Panc1 (cell line): Measurements from ENCODE around the gene NEMP1.

Experiments used
- CTCF ChIP-seq: fragments of 450-650 bp; IDR thresholded peaks from 2 replicates; pipeline ENCODE4 v1.5.1; 2017; ENCODE audit warnings: mild to moderate bottlenecking
- REST ChIP-seq, 2 experiments: IDR thresholded peaks; 2 replicates each; pipeline ENCODE4 v1.6.1; 2011 to 2012; ENCODE audit warnings: low read depth in 2 of 2, control low read depth in 1 of 2, low read length in 1 of 2, mild to moderate bottlenecking in 1 of 2, moderate library complexity in 1 of 2; ENCODE audit not compliant: insufficient read depth in 1 of 2
- SIN3A ChIP-seq: IDR thresholded peaks from 2 replicates; pipeline ENCODE4 v1.6.1; 2012; ENCODE audit warnings: low read depth, mild to moderate bottlenecking, low read length, moderate library complexity, borderline replicate concordance; ENCODE audit not compliant: insufficient read depth
- TCF7L2 ChIP-seq: IDR thresholded peaks from 2 replicates; pipeline ENCODE4 v1.6.1; 2011; ENCODE audit warnings: mild to moderate bottlenecking, low read depth, low read length, inconsistent platforms

GRCh38 chr12:57051011-57051410 lies 27.6 kb downstream of the NEMP1 start:
- no peak for TF ChIP-seq SIN3A
- TF ChIP-seq CTCF: no peak
- no peak for TF ChIP-seq TCF7L2
- TF ChIP-seq REST (IDR thresholded peaks at IDR 0.05; ENCODE audit: insufficient read depth in 1 of 2, low read depth in 2 of 2, low read length in 1 of 2): no peak
